ENCODE results near the gene EVC.

The EVC gene

GRCh38 chr4:5710961-5711478 is at the start of gene EVC:
TSS of gene EVC (plus strand) at chr4:5711201. CDS start at chr4:5711381, 180 bp downstream.
- Histone ChIP-seq H3K4me2 (peak within 1 kb of the TSS; percentile 61 to 88 (median 81)), H3K36me3 (peaks cover 0 to 11% (median 5%) of the 10 kb centered on the region in 11 experiments; a peak in 3 of 22 replicates), H3K9ac (peak within 1 kb of the TSS; percentile 57 to 81 (median 74); a peak in 21 of 22 replicates), H3K27ac (peak within 1 kb of the TSS in 9 of 11 experiments; percentile 33 to 62 (median 58); a peak in 16 of 22 replicates), H3K4me1 (peaks cover 7 to 48% (median 41%) of the 10 kb centered on the region in 10 experiments; a peak in 19 of 20 replicates), H3K4me3 (peak within 1 kb of the TSS; percentile 57 to 75 (median 68)), H3K27me3 (no peaks in the 10 kb centered on the region), H4K20me1 (peaks cover 0 to 6% (median 0%) of the 10 kb centered on the region in 11 experiments; a peak in 1 of 22 replicates), H3K9me3 (replicated peaks in 1 of 11) (peaks cover 14 to 24% (median 18%) of the 10 kb centered on the region in 11 experiments)
- TF ChIP-seq Cebpa-rat (IDR thresholded peaks at IDR 0.05) = no peak

GRCh38 chr4:5661237-5661636 is 49.8 kb upstream of the EVC start:
- no peaks in the 10 kb centered on the region for H4K20me1 ChIP-seq
- H3K4me1 ChIP-seq = peaks cover 1 to 7% (median 4%) of the 10 kb centered on the region in 10 experiments; a peak in 12 of 20 replicates
- no peak overlapping the region for H3K9ac ChIP-seq
- peaks cover 16 to 70% (median 47%) of the 10 kb centered on the region in 11 experiments; a peak in 21 of 22 replicates for H3K36me3 ChIP-seq
- no peak overlapping the region for H3K27ac ChIP-seq
- peaks cover 16 to 27% (median 20%) of the 10 kb centered on the region in 11 experiments for H3K9me3 ChIP-seq (replicated peaks in 1 of 11)
- H3K27me3 ChIP-seq = no peaks in the 10 kb centered on the region
- H3K4me2 ChIP-seq = no peak overlapping the region
- TF ChIP-seq Cebpa-rat (IDR thresholded peaks at IDR 0.05) = no peak
- H3K4me3 ChIP-seq = no peak overlapping the region

- peaks cover 19 to 37% (median 23%) of the 10 kb centered on the region in 11 experiments for H3K9me3 ChIP-seq (replicated peaks in 1 of 11)
- no peak for TF ChIP-seq Cebpa-rat (IDR thresholded peaks at IDR 0.05)
- H3K27ac ChIP-seq = no peak overlapping the region
- H3K4me3 ChIP-seq = no peak overlapping the region
- H3K36me3 ChIP-seq = peaks cover 19 to 62% (median 42%) of the 10 kb centered on the region in 11 experiments
- H4K20me1 ChIP-seq = no peaks in the 10 kb centered on the region
- H3K4me2 ChIP-seq = no peak overlapping the region
- H3K27me3 ChIP-seq = no peaks in the 10 kb centered on the region
- no peaks in the 10 kb centered on the region for H3K4me1 ChIP-seq
- no peak overlapping the region for H3K9ac ChIP-seq
Observed at GRCh38 chr4:5662555-5662954, 48.4 kb upstream of the EVC start.

- no peak overlapping the region for H3K4me2 ChIP-seq
- H3K4me1 ChIP-seq = no peaks in the 10 kb centered on the region
- H3K4me3 ChIP-seq = no peak overlapping the region
- H3K9me3 ChIP-seq (replicated peaks in 1 of 11) = peaks cover 26 to 51% (median 39%) of the 10 kb centered on the region in 11 experiments
- H3K27ac ChIP-seq = no peak overlapping the region
- no peaks in the 10 kb centered on the region for H3K27me3 ChIP-seq
- TF ChIP-seq Cebpa-rat (IDR thresholded peaks at IDR 0.05) = no peak
- H3K36me3 ChIP-seq = peaks cover 23 to 68% (median 44%) of the 10 kb centered on the region in 11 experiments
- H4K20me1 ChIP-seq = no peaks in the 10 kb centered on the region
- no peak overlapping the region for H3K9ac ChIP-seq
Observed at GRCh38 chr4:5664778-5665177, 46.2 kb upstream of the EVC start.

- Histone ChIP-seq H3K4me3 (no peak overlapping the region), H3K27me3 (no peaks in the 10 kb centered on the region), H3K36me3 (peaks cover 10 to 49% (median 26%) of the 10 kb centered on the region in 11 experiments), H3K4me1 (no peaks in the 10 kb centered on the region), H3K9me3 (replicated peaks in 1 of 11) (peaks cover 12 to 47% (median 27%) of the 10 kb centered on the region in 11 experiments), H3K27ac (no peak overlapping the region), H3K4me2 (no peak overlapping the region), H3K9ac (no peak overlapping the region), H4K20me1 (no peaks in the 10 kb centered on the region)
- no peak for TF ChIP-seq Cebpa-rat (IDR thresholded peaks at IDR 0.05)
Observed at GRCh38 chr4:5666741-5667140, 44.3 kb upstream of the EVC start.

- no peaks in the 10 kb centered on the region for H4K20me1 ChIP-seq
- no peak overlapping the region for H3K27ac ChIP-seq
- no peak overlapping the region for H3K4me3 ChIP-seq
- H3K9me3 ChIP-seq (replicated peaks in 1 of 11) = peaks cover 0 to 3% (median 0%) of the 10 kb centered on the region in 11 experiments; a peak in 1 of 22 replicates
- no peak overlapping the region for H3K4me2 ChIP-seq
- H3K27me3 ChIP-seq = no peaks in the 10 kb centered on the region
- H3K36me3 ChIP-seq = peaks cover 9 to 50% (median 18%) of the 10 kb centered on the region in 11 experiments; a peak in 17 of 22 replicates
- TF ChIP-seq Cebpa-rat (IDR thresholded peaks at IDR 0.05) = no peak
- H3K4me1 ChIP-seq = no peaks in the 10 kb centered on the region
- no peak overlapping the region for H3K9ac ChIP-seq
Observed at GRCh38 chr4:5676763-5677162, 34.2 kb upstream of the EVC start.

- Histone ChIP-seq H3K27me3 (no peaks in the 10 kb centered on the region), H3K4me2 (no peak overlapping the region), H3K4me1 (peaks cover 5 to 8% (median 7%) of the 10 kb centered on the region in 10 experiments; a peak in 14 of 20 replicates), H3K36me3 (peaks cover 10 to 63% (median 19%) of the 10 kb centered on the region in 11 experiments; a peak in 16 of 22 replicates), H3K27ac (no peak overlapping the region), H3K4me3 (no peak overlapping the region), H3K9me3 (replicated peaks in 1 of 11) (no peaks in the 10 kb centered on the region), H4K20me1 (no peaks in the 10 kb centered on the region), H3K9ac (no peak overlapping the region)
- TF ChIP-seq Cebpa-rat (IDR thresholded peaks at IDR 0.05) = no peak
Observed at GRCh38 chr4:5678977-5679376, 32.0 kb upstream of the EVC start.

- H3K4me1 ChIP-seq = peaks cover 5 to 8% (median 7%) of the 10 kb centered on the region in 10 experiments; a peak in 14 of 20 replicates
- peak overlapping the region; percentile 11 to 41 (median 31); a peak in 12 of 22 replicates for H3K4me2 ChIP-seq
- H4K20me1 ChIP-seq = no peaks in the 10 kb centered on the region
- H3K27ac ChIP-seq = peak overlapping the region in 2 of 11 experiments; percentile 13 to 21; a peak in 2 of 22 replicates
- H3K9me3 ChIP-seq (replicated peaks in 1 of 11) = peaks cover 0 to 11% (median 0%) of the 10 kb centered on the region in 11 experiments; a peak in 1 of 22 replicates
- no peak overlapping the region for H3K4me3 ChIP-seq
- peaks cover 27 to 78% (median 46%) of the 10 kb centered on the region in 11 experiments for H3K36me3 ChIP-seq
- no peak for TF ChIP-seq Cebpa-rat (IDR thresholded peaks at IDR 0.05)
- H3K9ac ChIP-seq = 0 out of 22 replicates have a peak overlapping the region, but pooled peaks of 1 of the 11 experiments have one; percentile 4
- H3K27me3 ChIP-seq = no peaks in the 10 kb centered on the region
Observed at GRCh38 chr4:5683566-5683965, 27.4 kb upstream of the EVC start.

GRCh38 chr4:5685296-5685695 is 25.7 kb upstream of the EVC start:
- Histone ChIP-seq H3K4me3 (no peak overlapping the region), H3K4me1 (peaks cover 5 to 8% (median 7%) of the 10 kb centered on the region in 10 experiments; a peak in 14 of 20 replicates), H3K9me3 (replicated peaks in 1 of 11) (peaks cover 0 to 11% (median 0%) of the 10 kb centered on the region in 11 experiments; a peak in 1 of 22 replicates), H4K20me1 (no peaks in the 10 kb centered on the region), H3K9ac (no peak overlapping the region), H3K27me3 (no peaks in the 10 kb centered on the region), H3K4me2 (no peak overlapping the region), H3K36me3 (peaks cover 36 to 88% (median 59%) of the 10 kb centered on the region in 11 experiments), H3K27ac (no peak overlapping the region)
- TF ChIP-seq Cebpa-rat (IDR thresholded peaks at IDR 0.05) = no peak
